HepG2 (cell line): ENCODE results near the gene TP73. TPM values are rescaled to one million over a fixed set of nuclear protein-coding genes. Genes with fewer than 3 reads are reported as not detected.

ENCODE experiments used
- BRCA1 ChIP-seq: sonication (generic); formaldehyde crosslinking; IDR thresholded peaks from 2 replicates; pipeline ENCODE4 v1.4.0; 2020; ENCODE audit warnings: missing genetic modification reagents
- CCDC6 ChIP-seq: sonication (generic); formaldehyde crosslinking; IDR thresholded peaks from 2 replicates; pipeline ENCODE4 v1.8.1; 2022; ENCODE audit warnings: mild to moderate bottlenecking, missing genetic modification reagents, moderate library complexity
- KDM5B ChIP-seq: sonication (generic); formaldehyde crosslinking; IDR thresholded peaks from 2 replicates; pipeline ENCODE4 v1.4.0; 2020; ENCODE audit warnings: missing genetic modification reagents, mild to moderate bottlenecking, borderline replicate concordance
- KLF15 ChIP-seq: sonication (generic); formaldehyde crosslinking; IDR thresholded peaks from 2 replicates; pipeline ENCODE4 v1.8.1; 2023; ENCODE audit warnings: borderline replicate concordance, mild to moderate bottlenecking, inconsistent platforms, missing genetic modification reagents, mixed read lengths
- NCOA1 ChIP-seq: sonication (generic); formaldehyde crosslinking; IDR thresholded peaks from 2 replicates; pipeline ENCODE4 v1.9.0; 2021; ENCODE audit warnings: missing genetic modification reagents
- NCOA5 ChIP-seq: sonication (generic); formaldehyde crosslinking; IDR thresholded peaks from 2 replicates; pipeline ENCODE4 v1.4.0; 2020; ENCODE audit warnings: missing genetic modification reagents
- NR3C1 ChIP-seq: sonication (generic); formaldehyde crosslinking; IDR thresholded peaks from 2 replicates; pipeline ENCODE4 v1.4.0; 2020; ENCODE audit warnings: missing genetic modification reagents
- RFX5 ChIP-seq: IDR thresholded peaks from 2 replicates; pipeline ENCODE4 v1.6.1; 2011; ENCODE audit warnings: low read depth, low read length, improper control_type of control experiment
- RXRA ChIP-seq: sonication (generic); formaldehyde crosslinking; IDR thresholded peaks from 2 replicates; pipeline ENCODE4 v1.5.1; 2020; ENCODE audit warnings: missing genetic modification reagents
- SAP130 ChIP-seq: IDR thresholded peaks from 2 replicates; pipeline ENCODE4 v1.6.1; 2016; ENCODE audit warnings: low read depth
- SMARCC2 ChIP-seq: fragments of 450-650 bp; IDR thresholded peaks from 2 replicates; pipeline ENCODE4 v1.6.1; 2017; ENCODE audit warnings: antibody characterized with exemption, mild to moderate bottlenecking
- SNAPC4 ChIP-seq: sonication (generic); formaldehyde crosslinking; IDR thresholded peaks from 2 replicates; pipeline ENCODE4 v1.4.0; 2020; ENCODE audit warnings: mild to moderate bottlenecking, missing genetic modification reagents
- TAF1 ChIP-seq: sonication (generic); formaldehyde crosslinking; IDR thresholded peaks from 2 replicates; pipeline ENCODE4 v1.4.0; 2020; ENCODE audit warnings: missing genetic modification reagents
- XBP1 ChIP-seq: sonication (generic); formaldehyde crosslinking; IDR thresholded peaks from 2 replicates; pipeline ENCODE4 v1.5.0; 2020; ENCODE audit warnings: missing genetic modification reagents
- ZBTB20 ChIP-seq: sonication (generic); formaldehyde crosslinking; IDR thresholded peaks from 2 replicates; pipeline ENCODE4 v1.8.1; 2023; ENCODE audit warnings: missing genetic modification reagents, low read depth, mild to moderate bottlenecking, borderline replicate concordance
- ZBTB44 ChIP-seq: sonication (generic); formaldehyde crosslinking; IDR thresholded peaks from 2 replicates; pipeline ENCODE4 v1.4.0; 2020; ENCODE audit warnings: missing genetic modification reagents
- ZNF451 ChIP-seq: sonication (generic); formaldehyde crosslinking; IDR thresholded peaks from 2 replicates; pipeline ENCODE4 v1.5.0; 2020; ENCODE audit warnings: mild to moderate bottlenecking, missing genetic modification reagents
- ZNF556 ChIP-seq: sonication (generic); formaldehyde crosslinking; IDR thresholded peaks from 2 replicates; pipeline ENCODE4 v1.4.0; 2020; ENCODE audit warnings: mild to moderate bottlenecking, missing genetic modification reagents, borderline replicate concordance
- ZNF614 ChIP-seq: IDR thresholded peaks from 2 replicates; pipeline ENCODE4 v1.6.1; 2018; ENCODE audit warnings: missing biosample characterization, missing genetic modification reagents, inconsistent platforms, borderline replicate concordance
- polyA plus RNA-seq, 8 experiments: library from polyadenylated mRNA; depleted of rRNA in 3 of 8; stranded (reverse) in 7 of 8; unstranded in 1 of 8; fragments of >200 nt; fragmentation: Illumina TruSeq in 4 of 8; extraction: Trizol in 4 of 8; gene quantifications; 2 replicates each; pipeline versions ENCODE4 v1.2.1 to v1.2.3, GENCODE V29; 2011 to 2016; ENCODE audit warnings: low read depth in 4 of 8, missing spikeins in 1 of 8, mixed read lengths in 1 of 8; ENCODE audit not compliant: insufficient read depth in 1 of 8
- total RNA-seq, 5 experiments: library from RNA; depleted of rRNA; stranded (reverse); fragments of >200 nt; fragmentation: Illumina TruSeq; extraction: Trizol; gene quantifications; 2 replicates each; pipeline ENCODE4 v1.2.3, GENCODE V29; 2016; ENCODE audit warnings: low read depth in 1 of 5
- TF ChIP-seq, protein P1 (sequence below): sonication (generic); formaldehyde crosslinking; IDR thresholded peaks from 2 replicates; pipeline ENCODE4 v1.5.0; 2020; ENCODE audit warnings: missing genetic modification reagents
- TF ChIP-seq, protein P2 (sequence below): sonication (generic); formaldehyde crosslinking; IDR thresholded peaks from 2 replicates; pipeline ENCODE4 v1.5.1; 2020; ENCODE audit warnings: mild to moderate bottlenecking, missing genetic modification reagents, moderate library complexity

The TP73 gene
- total and polyA plus RNA-seq, 2 of the 13 experiments (the other 11 are each of a cell fraction or from before 2014, with no cell fraction given): 0.49 to 1.1 TPM

DNA sequence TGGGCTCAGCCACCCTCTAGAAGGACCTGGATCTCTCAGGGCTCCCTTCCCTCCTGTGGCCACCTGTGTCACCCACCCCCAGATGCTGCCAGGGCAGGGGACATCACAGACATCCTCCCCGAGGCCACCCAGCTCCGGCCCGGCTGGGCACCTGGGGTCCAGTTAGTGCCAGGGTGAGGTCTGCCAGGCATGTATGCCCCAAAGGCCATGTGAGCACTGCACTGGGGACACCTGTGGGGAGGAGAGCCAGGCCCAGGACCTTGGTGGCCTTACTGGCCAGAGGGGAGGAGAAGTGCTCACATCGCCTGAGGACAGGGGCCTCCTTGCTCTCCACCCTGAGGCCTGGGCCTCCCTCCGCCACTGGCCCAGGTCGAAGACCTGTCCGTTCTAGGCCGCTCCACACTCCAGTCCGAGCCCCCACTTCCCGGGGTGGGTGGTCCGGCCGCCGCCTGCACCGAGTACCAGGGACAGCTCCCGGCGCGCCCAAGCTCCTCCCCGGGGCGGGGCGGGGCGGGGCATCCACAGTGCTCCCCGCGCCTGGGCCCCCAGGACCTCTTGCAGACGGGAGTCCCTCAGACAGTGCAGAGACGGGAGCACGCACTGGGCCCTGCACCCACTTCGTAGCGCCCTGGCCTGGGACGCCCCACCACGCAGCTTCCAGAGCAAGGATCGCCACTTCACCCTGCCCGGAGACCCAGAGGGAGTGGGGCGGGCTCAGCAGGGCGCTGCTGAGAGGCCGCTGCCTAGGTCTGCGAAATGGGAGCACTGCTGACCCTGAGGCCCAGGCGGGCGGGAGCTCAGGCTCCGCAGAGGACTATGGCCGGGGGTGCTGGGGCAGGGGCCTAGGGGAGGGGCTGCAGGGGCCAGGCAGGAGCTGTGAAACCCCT, 65.6 kb downstream of the TP73 start (continued):
- 0 out of 2 replicates have a peak, but pooled peaks have one; percentile 30 for TF ChIP-seq ZBTB20
- TF ChIP-seq, protein P1, sequence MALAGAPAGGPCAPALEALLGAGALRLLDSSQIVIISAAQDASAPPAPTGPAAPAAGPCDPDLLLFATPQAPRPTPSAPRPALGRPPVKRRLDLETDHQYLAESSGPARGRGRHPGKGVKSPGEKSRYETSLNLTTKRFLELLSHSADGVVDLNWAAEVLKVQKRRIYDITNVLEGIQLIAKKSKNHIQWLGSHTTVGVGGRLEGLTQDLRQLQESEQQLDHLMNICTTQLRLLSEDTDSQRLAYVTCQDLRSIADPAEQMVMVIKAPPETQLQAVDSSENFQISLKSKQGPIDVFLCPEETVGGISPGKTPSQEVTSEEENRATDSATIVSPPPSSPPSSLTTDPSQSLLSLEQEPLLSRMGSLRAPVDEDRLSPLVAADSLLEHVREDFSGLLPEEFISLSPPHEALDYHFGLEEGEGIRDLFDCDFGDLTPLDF (CRISPR knock-in tag): no peak
- TF ChIP-seq NR3C1: no peak
- TF ChIP-seq KLF15: peak; percentile 78; the same call in 1 of the 2 replicates
- no peak for TF ChIP-seq BRCA1
- peak; percentile 57; the same call in 1 of the 2 replicates for TF ChIP-seq SAP130 (CRISPR knock-in tag)
- TF ChIP-seq XBP1 (CRISPR knock-in tag): no peak
- no peak for TF ChIP-seq SMARCC2
- no peak for TF ChIP-seq RXRA
- peak; percentile 68; the same call in 1 of the 2 replicates for TF ChIP-seq KDM5B (CRISPR knock-in tag)
- TF ChIP-seq ZNF556 (CRISPR knock-in tag): no peak
- TF ChIP-seq RFX5: no peak
- TF ChIP-seq TAF1: no peak
- TF ChIP-seq, protein P2, sequence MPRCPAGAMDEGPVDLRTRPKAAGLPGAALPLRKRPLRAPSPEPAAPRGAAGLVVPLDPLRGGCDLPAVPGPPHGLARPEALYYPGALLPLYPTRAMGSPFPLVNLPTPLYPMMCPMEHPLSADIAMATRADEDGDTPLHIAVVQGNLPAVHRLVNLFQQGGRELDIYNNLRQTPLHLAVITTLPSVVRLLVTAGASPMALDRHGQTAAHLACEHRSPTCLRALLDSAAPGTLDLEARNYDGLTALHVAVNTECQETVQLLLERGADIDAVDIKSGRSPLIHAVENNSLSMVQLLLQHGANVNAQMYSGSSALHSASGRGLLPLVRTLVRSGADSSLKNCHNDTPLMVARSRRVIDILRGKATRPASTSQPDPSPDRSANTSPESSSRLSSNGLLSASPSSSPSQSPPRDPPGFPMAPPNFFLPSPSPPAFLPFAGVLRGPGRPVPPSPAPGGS (CRISPR knock-in tag): peak; percentile 39; the same call in 1 of the 2 replicates
- TF ChIP-seq ZNF451 (CRISPR knock-in tag): no peak
- no peak for TF ChIP-seq ZNF614 (CRISPR knock-in tag)
- TF ChIP-seq SNAPC4: no peak
- no peak for TF ChIP-seq NCOA5 (CRISPR knock-in tag)
- TF ChIP-seq ZBTB44 (CRISPR knock-in tag): peak; percentile 90; the same call in 1 of the 2 replicates
- peak; percentile 57; the same call in 1 of the 2 replicates for TF ChIP-seq NCOA1 (CRISPR knock-in tag)
- TF ChIP-seq CCDC6: no peak
